ENCODE measurements around the gene OPN3.
A peak's percentile ranks its signal among the peaks of the same experiment; 100 is the strongest.

The OPN3 gene

DNA sequence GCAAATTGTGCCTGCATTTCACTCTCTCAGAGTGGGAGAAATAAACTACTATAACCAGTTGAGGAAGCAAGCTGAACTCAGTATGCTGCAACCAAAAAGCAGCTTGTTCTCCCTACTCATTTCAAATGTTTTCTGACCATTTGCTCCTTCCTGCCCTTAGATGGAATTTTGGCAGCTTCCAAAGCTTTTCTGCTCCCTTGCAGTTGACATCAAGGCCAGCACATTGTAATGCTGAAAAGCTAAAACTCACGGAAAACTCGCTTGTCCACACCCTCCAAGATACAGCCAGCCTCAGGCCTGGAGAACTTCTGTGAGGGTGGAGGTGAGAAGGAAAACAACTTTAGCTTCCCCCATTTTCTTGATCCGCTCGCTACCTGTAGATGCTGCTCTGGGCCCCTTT lies 5.0 kb upstream of the OPN3 start:
- DNase-seq (ENCODE audit: low spot score), result no peak

DNA sequence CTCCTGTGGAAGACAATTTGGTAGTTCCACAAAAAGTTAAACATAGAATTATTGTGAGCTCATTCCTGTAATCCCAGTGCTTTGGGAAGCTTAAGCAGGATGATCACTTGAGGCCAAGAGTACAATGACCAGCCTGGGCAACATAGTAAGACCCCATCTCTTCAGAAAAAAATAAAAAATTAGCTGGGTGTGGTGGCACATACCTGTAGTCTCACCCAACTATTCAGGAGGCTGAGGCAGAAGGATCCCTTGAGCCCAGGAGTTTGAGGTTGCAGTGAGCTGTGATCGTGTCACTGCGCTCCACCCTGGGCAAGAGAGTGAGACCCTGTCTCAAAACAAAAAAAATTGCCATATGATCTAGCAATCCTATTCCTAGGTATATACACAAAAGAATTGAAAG lies 4.1 kb upstream of the OPN3 start:
- DNase-seq (ENCODE audit: low spot score), result no peak

DNA sequence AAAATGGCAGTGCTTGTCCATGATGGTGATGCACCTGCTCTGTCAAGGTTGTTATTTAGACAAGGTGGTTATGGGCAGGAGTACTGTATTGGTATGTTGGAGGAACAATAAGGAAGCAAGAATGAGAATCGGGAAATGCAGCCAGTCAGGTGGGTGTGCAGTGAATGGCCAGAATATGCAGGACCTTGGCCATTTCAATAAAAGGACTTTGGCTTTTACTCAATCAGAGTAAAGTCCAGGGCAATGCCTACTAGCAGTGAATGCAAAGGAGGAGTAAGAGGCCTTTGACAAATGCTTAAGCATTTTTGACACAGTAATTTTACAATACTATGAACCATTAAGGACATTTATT lies 2.4 kb upstream of the OPN3 start:
- DNase-seq (ENCODE audit: low spot score), result no peak

DNA sequence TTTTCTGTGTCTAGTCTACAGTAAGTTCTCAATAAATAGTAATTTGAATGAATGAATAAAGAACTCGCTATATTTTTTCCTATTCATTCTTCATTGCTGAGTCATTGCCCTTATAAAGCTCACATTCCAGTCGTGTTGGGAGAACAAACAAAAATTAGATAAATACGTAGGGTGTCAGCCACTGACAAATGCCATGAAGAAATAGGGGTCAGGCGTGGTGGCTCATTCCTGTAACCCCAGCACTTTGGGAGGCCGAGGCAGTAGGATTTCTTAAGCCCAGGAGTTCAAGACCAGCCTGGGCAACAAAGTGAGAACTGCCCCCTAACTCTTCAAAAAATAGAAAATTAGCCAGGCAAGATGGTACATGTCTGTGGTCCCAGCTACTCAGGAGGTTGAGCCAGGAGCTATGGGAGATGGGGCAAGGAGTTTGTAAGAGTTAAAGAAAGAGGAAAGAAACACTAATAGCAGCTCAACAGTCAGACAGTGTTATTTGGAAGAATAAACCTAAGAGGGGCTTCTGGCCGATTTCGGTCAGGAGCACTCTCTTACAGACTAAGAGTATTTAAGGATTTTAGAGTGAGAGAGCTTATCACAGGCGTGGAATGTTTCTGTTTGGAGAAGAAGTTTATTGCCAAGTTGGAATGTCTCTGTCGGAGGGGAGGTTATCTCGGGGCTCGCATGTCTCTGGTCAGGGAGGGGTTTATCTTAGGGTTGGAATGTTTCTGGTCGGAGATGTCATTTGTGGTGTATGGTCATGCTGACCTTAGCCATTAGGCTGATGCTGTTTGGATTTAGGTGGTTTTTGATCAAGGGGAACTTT lies 1.8 kb upstream of the OPN3 start:
- DNase-seq (ENCODE audit: low spot score), result peak; percentile 30

DNA sequence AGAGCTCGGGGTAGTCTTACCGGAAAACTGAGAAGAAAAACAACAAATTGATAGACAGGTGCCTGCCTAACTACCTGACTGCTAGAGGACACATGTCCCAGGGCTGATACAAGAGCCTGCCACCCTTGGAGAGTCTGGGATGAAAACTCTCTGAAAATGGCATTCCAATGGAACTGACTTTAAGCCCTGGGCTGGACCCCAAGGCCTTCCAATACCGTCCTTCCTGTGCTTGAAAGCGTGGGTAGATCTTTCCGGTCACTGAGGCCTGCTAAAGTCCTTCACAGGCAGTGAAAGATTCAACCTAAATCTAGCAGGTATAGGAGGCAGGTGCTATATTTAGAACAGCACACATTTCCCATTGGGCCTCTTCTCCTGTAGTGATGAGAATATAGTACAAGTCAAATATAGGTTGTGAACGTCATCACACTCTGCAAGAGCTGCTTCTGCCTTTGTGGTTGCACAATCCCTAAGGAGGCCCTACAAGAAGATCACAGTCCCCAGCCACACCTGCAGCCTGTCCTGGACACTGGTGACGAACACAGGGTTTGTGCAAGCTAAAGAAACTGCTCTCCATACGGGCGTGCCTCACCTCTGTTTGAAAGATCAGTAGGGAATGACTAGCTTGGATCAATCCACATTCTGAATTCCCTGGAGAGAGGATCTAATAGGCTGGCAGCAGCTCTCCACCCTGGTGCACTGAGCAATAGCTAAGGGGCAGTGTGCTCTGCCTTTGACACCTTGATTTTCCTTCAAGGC lies 876 bp upstream of the OPN3 start:
- no peak for DNase-seq (ENCODE audit: low spot score)

DNA sequence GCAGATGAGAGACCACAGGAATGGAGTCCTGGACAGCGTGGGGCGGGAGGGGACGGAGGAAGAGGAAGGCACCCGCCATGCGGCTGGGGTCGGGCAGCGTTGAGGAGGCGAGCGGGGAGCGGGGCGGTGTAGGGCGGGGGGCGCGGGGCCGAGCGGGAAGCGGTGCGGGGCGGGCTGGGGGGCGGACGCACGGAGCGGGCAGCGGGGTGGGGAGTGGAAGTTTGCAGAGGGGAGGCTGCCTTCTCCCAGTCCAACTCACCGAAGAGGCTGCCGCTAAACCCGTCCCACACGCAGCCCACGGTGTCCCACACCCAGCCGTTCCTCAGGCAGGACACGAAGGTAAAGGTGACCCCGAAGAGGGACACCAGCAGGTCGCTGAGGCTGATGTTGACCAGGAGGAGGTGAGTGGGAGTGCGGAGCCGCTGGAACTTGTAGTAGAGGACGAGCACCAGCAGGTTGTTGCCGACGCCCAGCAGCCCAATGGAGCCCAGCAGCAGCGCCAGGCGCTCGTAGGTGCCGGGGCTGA lies 483 bp downstream of the OPN3 start:
- no peak for DNase-seq (ENCODE audit: low spot score)

DNA sequence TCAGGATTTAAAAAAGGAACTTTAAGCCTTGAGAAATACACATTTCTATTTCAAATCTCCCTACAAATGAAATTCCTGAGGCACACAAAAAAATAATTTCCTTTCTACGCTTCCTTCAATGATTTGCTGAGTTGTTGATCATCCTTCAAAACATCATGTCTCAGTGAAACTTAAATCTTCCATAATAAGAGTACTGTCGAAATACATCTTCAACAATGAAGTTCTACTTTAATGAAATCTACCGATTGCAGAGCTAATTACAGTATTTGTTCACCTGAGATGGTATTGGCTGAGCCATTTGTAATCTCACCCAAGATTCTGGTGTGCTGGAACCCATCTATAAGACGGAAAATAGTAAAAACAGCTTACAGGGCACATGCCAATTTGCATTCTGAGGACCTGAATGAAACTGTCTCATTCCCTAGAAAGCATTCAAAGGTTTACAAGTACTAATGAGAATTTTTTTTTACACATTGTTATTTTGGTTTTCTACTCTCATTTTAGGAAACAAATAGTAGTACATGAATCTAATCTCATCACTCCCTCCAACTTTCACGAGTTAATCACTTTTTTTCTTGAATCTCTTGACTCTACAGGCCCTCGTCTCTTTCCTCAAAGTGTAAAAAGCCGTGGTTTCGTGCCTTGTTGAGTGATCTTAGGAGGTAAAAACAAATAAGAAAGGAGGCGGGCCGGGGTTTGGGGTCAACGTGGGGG lies 1.1 kb downstream of the OPN3 start:
- peak; percentile 51 for DNase-seq (ENCODE audit: low spot score)

DNA sequence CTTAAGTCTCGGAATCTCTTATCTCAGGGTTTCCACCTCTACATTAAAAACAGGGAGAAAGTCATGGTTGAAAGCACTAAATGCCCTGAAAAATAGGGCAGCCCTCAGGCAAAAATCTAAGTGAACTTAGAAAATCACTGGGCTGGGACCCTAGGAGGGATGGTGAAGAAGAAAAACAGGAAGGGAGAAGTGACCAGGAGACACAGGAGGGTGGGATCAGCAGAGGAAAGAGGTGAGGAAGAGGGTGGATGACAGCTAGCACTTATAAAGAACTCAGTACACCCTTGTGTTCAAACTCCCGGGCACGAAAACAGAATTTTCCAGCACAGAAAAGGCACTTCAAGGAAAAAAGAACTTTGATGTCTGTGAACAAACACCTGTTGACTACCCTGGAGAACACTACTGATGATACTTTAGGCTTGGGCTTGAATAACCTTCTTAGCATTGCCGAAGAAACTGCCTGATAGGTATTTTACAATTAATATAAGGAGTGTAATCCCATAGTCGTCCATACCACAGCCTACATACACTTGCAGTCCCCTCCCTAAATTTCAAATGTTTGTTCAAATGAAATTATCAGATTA lies 2.0 kb downstream of the OPN3 start:
- DNase-seq (ENCODE audit: low spot score), result no peak

DNA sequence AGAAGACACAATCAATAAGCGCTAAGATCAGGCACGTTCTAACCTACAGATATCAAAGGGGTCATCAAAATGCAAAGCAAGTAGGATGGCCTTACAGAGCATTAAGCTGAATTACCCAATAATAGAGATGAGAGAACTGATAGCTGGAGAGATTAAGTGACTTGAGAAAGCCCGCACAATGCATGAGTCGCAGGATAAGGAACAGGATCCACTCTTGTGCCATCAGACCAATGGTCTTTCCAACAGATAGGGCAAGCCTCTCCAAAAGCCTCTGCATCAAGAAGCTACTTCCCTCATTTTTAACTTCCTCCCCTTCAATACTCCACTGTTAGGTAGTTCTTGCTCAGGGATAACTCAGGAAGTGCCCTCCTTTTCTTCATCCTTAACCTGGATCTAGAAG lies 2.6 kb downstream of the OPN3 start:
- no peak for DNase-seq (ENCODE audit: low spot score)

DNA sequence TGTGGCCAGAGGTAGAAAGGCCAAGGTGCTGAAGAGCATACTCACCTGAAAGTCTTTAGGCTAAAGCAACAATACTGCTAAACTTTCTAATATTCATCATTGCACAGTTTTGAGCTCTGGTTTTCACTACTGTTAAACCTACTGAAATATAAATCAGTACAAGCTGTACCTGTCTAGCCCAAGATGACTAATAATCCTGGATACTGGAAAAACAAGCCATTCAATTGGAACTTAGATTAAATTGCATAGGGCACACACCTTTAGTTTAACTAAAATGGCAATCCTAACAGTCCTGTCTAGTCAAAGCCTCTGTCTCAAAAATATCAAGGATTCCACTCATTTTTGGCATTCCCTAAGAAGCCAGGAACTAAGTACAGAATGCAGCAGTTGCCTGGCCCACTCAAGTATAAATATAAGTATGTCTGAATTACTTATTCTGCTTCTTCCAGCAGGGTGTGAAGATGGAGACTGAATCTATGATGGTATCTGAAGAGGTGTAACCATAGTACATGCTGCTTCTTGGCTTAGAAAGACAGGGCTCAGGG lies 3.1 kb downstream of the OPN3 start:
- no peak for DNase-seq (ENCODE audit: low spot score)

DNA sequence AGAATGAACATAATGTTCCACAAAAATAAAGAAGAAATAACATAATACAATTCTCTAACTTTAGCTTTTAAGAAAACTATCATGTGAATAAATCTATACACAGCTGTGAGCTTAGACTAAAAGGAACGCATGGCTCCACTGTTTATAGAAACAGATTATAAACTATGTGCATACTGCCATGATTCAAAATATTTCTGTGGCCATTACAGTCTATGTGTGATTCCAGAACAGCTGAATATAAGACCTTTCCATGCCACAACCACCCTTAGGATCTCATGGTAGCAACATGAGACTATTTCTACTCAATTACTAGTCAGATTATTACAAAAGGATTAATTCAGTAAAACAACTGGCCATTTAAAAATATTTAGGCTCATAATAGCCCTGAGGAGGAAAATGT lies 3.9 kb downstream of the OPN3 start:
- no peak for DNase-seq (ENCODE audit: low spot score)

DNA sequence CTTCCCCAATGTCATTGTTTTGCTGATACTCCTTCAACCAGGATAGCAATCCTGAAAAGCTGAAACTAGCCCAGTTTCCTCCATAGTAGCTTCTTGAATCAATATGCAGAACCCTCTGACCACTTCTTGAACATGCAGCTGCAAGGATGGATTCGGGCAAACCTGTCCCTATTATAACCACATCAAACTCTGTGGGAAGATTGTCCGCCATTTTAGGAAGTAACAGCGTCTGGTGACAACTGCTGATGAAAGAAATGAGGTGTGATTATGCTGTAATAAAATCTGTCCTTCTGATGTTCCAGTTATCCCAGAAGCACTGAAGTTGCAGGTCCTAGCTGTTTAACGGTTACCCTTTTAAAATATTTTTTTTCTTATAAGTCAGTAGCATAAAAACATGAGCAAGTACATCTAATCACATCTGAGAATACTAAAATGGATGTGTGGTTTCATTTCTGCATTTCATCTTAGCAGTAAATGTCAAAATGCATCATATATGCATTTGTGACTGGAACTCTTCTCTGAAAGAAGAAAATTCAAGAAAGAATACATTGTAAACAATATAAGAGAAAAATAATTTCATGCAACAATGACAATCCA lies 4.5 kb downstream of the OPN3 start:
- no peak for DNase-seq (ENCODE audit: low spot score)

DNA sequence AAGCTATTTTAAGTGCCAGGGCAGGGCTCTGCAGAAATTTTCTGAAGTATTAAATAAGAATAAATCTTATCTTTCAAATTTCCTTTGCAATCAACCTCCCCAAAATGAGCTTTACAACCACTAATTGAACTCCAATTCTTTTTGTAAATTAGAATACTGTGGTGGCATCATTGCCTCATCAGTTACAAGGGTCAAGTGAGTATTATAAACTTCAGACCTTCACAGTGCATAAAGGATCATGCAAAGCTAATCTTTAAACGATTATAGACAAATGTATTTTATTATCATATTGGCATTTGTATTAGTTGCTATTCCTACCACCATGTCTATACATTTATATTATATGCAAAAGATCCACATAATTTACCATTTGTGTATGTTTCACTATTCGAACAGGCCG lies 7.2 kb downstream of the OPN3 start:
- no peak for DNase-seq (ENCODE audit: low spot score)

DNA sequence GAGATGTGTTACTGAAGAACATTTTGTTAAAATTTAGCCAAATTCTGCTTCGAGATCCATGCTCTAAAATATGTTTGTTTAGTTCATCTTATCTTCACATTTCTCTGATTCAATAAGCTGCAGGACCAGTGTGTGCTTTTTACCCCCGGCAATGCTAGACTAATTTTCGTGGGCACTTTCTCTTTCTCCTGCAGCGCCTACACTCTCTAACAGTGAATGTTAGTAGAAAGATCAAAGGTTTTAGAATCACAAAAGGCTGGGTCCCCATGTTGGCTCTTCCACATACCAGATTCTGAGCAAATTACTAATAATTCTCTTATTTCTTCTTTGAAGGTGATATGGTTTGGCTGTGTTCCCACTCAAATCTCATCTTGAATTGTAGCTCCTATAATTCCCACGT lies 8.5 kb downstream of the OPN3 start:
- DNase-seq (ENCODE audit: low spot score), result no peak

DNA sequence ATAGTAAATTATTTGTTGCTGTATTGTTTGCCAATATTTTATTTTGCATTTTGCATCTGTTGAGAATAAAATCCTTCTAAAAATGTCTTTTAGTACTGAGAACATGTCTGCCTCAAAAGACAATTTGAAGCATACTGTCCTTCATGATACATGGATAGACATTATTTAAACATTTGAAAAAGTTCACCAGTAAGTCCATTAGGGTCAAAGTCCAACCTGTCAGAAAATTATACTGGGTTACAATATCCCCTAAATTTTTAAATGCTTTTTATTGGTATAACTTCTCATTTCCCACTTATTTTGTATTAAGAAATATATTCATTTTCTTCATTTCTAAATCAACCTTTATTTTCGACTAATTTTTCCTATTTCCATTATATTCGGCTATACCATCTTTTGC lies 9.3 kb downstream of the OPN3 start:
- DNase-seq (ENCODE audit: low spot score), result no peak

DNA sequence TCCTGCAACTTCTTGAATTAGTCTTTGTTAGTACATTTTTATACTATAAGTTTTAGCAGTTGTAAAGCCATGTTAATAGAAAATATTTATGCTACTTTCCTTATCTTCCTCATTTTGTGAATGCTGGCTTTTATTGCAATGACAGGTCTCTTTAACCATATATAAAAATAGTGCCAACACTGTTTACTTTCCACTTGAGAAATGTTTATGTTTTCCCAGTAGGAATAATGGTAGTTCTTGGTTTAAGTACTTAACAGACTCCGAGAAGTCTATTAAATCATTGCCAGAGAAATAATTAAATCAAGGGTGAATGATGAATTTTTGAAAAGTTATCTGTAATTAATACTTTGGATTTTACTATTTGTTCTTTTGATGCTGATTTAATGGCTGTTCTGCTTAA lies 9.7 kb downstream of the OPN3 start:
- no peak for DNase-seq (ENCODE audit: low spot score)

DNA sequence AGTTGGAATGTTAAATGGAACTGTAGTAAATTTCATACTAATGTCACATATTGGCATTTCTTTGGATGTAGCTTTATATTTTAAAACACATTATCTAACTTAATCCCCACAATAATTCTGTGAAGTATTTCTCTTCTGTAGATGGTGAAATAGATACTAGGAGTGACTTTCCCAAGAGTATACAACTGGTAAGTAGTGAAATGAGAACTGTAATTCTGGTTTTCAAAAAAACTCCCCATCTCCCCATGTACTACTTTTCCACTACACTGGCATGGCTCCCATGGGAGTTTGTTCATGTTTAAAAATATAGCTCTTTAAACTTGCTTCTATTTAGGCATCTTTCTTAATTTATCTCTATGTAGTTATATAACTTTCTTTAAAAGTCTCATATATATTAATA lies 10.2 kb downstream of the OPN3 start:
- no peak for DNase-seq (ENCODE audit: low spot score)

DNA sequence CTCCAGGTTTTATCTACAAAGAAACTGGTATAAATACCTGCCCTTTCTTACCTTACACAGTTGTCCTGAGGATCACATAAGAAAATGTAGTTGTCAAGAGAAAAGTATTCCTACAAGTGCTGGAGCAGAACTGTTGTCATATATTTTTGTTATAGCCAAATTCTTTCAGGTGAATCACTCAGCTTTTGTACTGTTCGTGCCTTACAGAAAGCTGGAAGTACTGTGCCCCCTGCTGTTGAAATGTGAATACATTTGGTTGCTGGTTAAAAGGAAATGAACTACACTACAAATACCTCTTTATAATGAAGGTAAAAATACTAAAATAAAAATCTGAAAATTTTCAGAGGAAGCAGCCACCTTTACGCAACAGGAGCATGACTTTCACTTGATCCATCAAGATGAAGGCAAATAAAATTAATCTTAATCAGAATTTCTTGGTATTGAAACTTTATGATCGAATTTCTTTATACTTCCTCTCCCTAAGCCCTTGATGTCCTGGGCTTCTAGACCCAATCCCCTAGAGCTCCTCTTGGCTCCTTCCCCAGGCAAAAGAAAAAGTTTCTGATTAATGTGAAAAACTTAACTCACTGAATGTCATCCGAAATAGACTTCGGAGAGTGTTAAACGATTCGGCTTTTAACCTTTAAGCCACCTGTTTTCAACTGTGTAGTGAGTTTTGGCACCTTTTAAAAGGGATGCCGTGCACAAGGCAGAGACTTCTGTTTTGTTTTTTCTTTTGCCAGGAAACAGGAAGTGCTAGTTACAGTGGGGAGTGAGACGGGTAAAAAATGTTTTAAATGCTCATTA lies 12.5 kb downstream of the OPN3 start:
- DNase-seq (ENCODE audit: low spot score), result peak; percentile 85

DNA sequence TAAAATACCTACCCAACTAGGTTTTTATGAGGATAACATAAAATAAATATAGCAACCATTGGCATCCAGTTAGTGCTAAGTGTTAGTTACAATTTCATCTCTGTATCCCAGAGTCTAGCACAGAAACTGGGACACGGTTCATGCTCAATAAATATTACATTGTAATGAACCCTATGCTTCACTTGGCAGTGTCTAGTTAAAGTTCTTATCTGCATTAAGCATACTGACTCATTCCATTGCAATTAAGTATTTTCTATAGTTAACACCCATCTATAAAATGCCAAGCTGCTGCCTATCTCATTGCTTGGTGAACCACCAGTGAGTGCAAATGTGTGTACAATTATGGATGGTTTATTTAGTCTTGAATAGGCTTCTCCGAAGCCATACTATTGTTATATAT lies 15.2 kb downstream of the OPN3 start:
- DNase-seq (ENCODE audit: low spot score), result no peak

DNA sequence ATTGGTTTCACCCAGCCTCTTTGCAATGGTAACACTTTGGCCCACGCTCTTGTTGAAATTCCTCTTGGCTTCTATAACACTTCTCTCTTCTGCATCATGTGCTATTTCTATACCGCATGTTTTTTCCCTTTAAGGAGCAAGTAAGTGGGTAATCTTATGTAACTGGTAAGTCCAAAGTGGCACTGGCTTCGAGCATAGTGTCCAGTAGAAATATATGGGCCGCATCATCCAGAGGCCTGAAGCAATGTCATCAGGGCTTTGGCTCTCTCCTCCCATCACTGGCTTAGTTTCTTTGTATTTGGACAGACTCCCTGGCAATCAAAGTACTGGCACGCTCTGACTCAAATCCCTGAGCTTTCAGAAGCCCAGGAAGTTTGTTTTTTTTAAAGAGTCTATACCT lies 17.5 kb downstream of the OPN3 start:
- no peak for DNase-seq (ENCODE audit: low spot score)

DNA sequence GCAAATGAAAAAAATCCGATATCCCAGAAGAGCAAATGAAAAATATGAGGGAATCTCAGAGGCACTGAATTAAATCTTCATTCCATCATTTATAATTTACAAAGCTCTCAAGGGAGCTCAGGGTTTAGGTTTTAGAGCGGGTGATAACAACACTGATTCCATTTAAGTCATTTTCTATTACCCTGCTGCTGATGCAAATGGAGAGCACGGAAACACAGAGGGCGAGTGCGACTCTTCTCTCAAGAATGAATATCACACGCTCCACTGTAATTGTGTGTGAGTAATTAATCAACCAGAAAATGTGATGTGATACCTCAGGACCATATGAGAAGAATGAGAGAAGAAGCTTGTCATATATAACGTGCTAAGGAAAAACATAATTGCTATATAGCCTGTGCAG lies 22.7 kb downstream of the OPN3 start:
- no peak for DNase-seq (ENCODE audit: low spot score)

Data from kidney tubule cell (primary cell).